Keratinocyte (primary cell): ENCODE data around the gene DPEP2. TPM values are rescaled to one million over a fixed set of nuclear protein-coding genes. Genes with fewer than 3 reads are reported as not detected.

Experiments
- DNase-seq: peaks from one replicate; pipeline ENCODE4 v3.0.0-alpha.2; 2011; ENCODE audit warnings: low read depth, missing footprints, low spot score
- FAIRE-seq: peaks from 2 replicates; lab custom pipeline; 2011; peaks lifted over from hg19 to GRCh38; lab: Jason Lieb, UNC
- H2AFZ ChIP-seq: 2 replicates; pipeline ENCODE4 v1.6.0; 2012; ENCODE audit warnings: low read length, control low read depth, inconsistent platforms; ENCODE audit not compliant: control insufficient read depth
- H3K27ac ChIP-seq: 2 replicates; pipeline ENCODE4 v1.5.1; 2011; ENCODE audit warnings: low read length; ENCODE audit not compliant: control insufficient read depth, insufficient read depth
- H3K27me3 ChIP-seq: 3 replicates; pipeline ENCODE4 v1.6.0; 2011; ENCODE audit warnings: low read length; ENCODE audit not compliant: control insufficient read depth, insufficient read depth; ENCODE audit errors: extremely low read depth
- H3K36me3 ChIP-seq, 2 experiments: 2 replicates in 1 of 2; 3 replicates in 1 of 2; pipeline ENCODE4 v1.5.1; 2011; ENCODE audit warnings: low read length in 2 of 2, mild to moderate bottlenecking in 1 of 2; ENCODE audit not compliant: control insufficient read depth in 2 of 2, insufficient read depth in 2 of 2; ENCODE audit errors: extremely low read depth in 1 of 2
- H3K4me1 ChIP-seq: 3 replicates; pipeline ENCODE4 v1.5.1; 2011; ENCODE audit warnings: low read length; ENCODE audit not compliant: control insufficient read depth, insufficient read depth; ENCODE audit errors: extremely low read depth
- H3K4me2 ChIP-seq: 3 replicates; pipeline ENCODE4 v1.6.0; 2011; ENCODE audit warnings: low read depth, low read length; ENCODE audit not compliant: control insufficient read depth, insufficient read depth; ENCODE audit errors: extremely low read depth
- H3K4me3 ChIP-seq, 3 experiments: fragments of 200-600 bp in 1 of 3; sonication (generic) in 1 of 3; 2 replicates in 2 of 3; 3 replicates in 1 of 3; pipeline ENCODE4 v1.5.1; 2011 to 2016; ENCODE audit warnings: low read length in 3 of 3, mild to moderate bottlenecking in 3 of 3, control low read depth in 2 of 3, inconsistent platforms in 1 of 3, low read depth in 1 of 3, mixed read lengths in 1 of 3, mixed run types in 1 of 3, moderate library complexity in 1 of 3; ENCODE audit not compliant: control insufficient read depth in 2 of 3, insufficient read depth in 2 of 3; ENCODE audit errors: extremely low read depth in 1 of 3
- H3K79me2 ChIP-seq: 2 replicates; pipeline ENCODE4 v1.6.0; 2012; ENCODE audit warnings: low read length; ENCODE audit not compliant: control insufficient read depth, insufficient read depth
- H3K9ac ChIP-seq: 3 replicates; pipeline ENCODE4 v1.6.0; 2011; ENCODE audit warnings: low read length; ENCODE audit not compliant: control insufficient read depth, insufficient read depth; ENCODE audit errors: extremely low read depth
- H3K9me1 ChIP-seq: 3 replicates; pipeline ENCODE4 v1.6.0; 2011; ENCODE audit warnings: low read length; ENCODE audit not compliant: control insufficient read depth, insufficient read depth; ENCODE audit errors: extremely low read depth
- H3K9me3 ChIP-seq: 2 replicates; pipeline ENCODE4 v1.5.1; 2012; ENCODE audit warnings: low read depth, low read length; ENCODE audit not compliant: control insufficient read depth
- H4K20me1 ChIP-seq: 3 replicates; pipeline ENCODE4 v1.6.0; 2011; ENCODE audit warnings: low read length; ENCODE audit not compliant: control insufficient read depth, insufficient read depth; ENCODE audit errors: extremely low read depth
- CTCF ChIP-seq, 3 experiments: IDR thresholded peaks in 1 of 3; conservative IDR thresholded peaks in 1 of 3; optimal IDR thresholded peaks in 1 of 3; 2 replicates in 2 of 3; 3 replicates in 1 of 3; pipeline versions ENCODE3 to v1.5.1; 2011; ENCODE audit warnings: low read length in 3 of 3, mild to moderate bottlenecking in 3 of 3, moderate library complexity in 2 of 3, control low read depth in 1 of 3, inconsistent platforms in 1 of 3; ENCODE audit not compliant: insufficient read depth in 2 of 3; ENCODE audit errors: extremely low read depth in 1 of 3
- EZH2 ChIP-seq: IDR thresholded peaks from one replicate; pipeline ENCODE4 v1.6.1; 2012; ENCODE audit warnings: inconsistent platforms, mild to moderate bottlenecking, low read length, moderate library complexity
- dilution Hi-C: fragments of 300-500 bp; cut with MboI; formaldehyde crosslinking; loops from one replicate; pipeline ENCODE4 v1.7.0; 2020; ENCODE audit warnings: low sequenced_read_pairs; ENCODE audit not compliant: extremely low pct_ligation_motif_present
- polyA plus RNA-seq, 5 experiments: library from polyadenylated mRNA; depleted of rRNA in 3 of 5; stranded (reverse) in 3 of 5; stranded (forward) in 1 of 5; unstranded in 1 of 5; fragments of >200 nt; gene quantifications; 1 replicate in 1 of 5; 2 replicates in 3 of 5; 3 replicates in 1 of 5; pipeline versions ENCODE4 v1.2.1 to v1.2.3, GENCODE V29; 2011 to 2012; ENCODE audit warnings: missing spikeins in 2 of 5, low read depth in 1 of 5, low replicate concordance in 1 of 5

The DPEP2 gene
- polyA plus RNA-seq, 1 donor (not counting 4 experiments of a cell fraction or from before 2014, with no cell fraction given), result not detected

GRCh38 chr16:67941469-67942199 lies 57.6 kb downstream of the DPEP2 start:
- TF ChIP-seq CTCF (optimal IDR thresholded peaks at IDR 0.05 in 1 of 3, IDR thresholded peaks at IDR 0.05 in 1 of 3, conservative IDR thresholded peaks at IDR 0.05 in 1 of 3; ENCODE audit: extremely low read depth in 1 of 3, insufficient read depth in 2 of 3, low read length in 3 of 3) (no peak), EZH2 (no peak)
- no peak overlapping the region for H3K27ac ChIP-seq
- peaks cover 44 to 48% of the 10 kb centered on the region in 2 experiments for H3K36me3 ChIP-seq
- H3K4me1 ChIP-seq, result peaks cover 7% of the 10 kb centered on the region
- FAIRE-seq (no peak), DNase-seq (no peak)
- no peak overlapping the region for H2AFZ ChIP-seq
- peaks cover 3% of the 10 kb centered on the region for H3K9me1 ChIP-seq
- H3K4me3 ChIP-seq, result no peak overlapping the region
- no peak overlapping the region for H3K9ac ChIP-seq
- H3K9me3 ChIP-seq, result no peaks in the 10 kb centered on the region
- peaks cover 3% of the 10 kb centered on the region for H4K20me1 ChIP-seq
- H3K27me3 ChIP-seq, result no peaks in the 10 kb centered on the region
- no peak overlapping the region for H3K4me2 ChIP-seq
- dilution Hi-C loops, result no loop called here
- peaks cover 5% of the 10 kb centered on the region for H3K79me2 ChIP-seq

DNA sequence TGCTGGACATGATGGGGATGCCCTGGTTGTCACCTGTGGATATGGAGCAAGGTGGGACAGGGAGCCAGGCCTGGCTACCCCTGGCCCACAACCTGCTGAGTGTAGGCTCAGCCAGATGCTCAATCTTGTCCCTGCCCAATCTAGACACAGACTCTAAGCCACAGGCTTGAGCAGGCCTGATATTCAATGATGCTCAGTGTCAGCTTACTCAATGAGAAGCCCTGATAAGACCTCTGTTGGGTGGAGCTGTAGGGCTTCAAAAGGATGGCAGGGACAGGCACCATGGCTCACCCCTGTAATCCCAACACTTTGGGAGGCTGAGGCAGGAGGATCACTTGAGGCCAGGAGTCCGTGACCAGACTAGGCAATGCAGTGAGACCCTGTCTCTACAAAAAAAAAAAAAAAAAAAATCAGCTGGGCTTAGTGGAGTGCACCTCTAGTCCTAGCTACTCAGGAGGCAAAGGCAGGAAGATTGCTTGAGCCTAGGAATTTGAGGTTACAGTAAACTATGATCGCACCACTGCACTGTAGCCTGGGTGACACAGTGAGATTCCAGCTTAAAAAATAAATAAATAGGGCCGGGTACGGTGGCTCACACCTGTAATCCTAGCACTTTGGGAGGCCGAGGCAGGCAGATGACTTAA lies 58.7 kb downstream of the DPEP2 start:
- H3K4me3 ChIP-seq, result no peak overlapping the region
- H3K9me3 ChIP-seq, result no peaks in the 10 kb centered on the region
- H3K27me3 ChIP-seq, result no peaks in the 10 kb centered on the region
- H3K9me1 ChIP-seq, result peaks cover 3% of the 10 kb centered on the region
- dilution Hi-C loops, result no loop called here
- H3K27ac ChIP-seq, result no peak overlapping the region
- peaks cover 3% of the 10 kb centered on the region for H4K20me1 ChIP-seq
- TF ChIP-seq CTCF (optimal IDR thresholded peaks at IDR 0.05 in 1 of 3, IDR thresholded peaks at IDR 0.05 in 1 of 3, conservative IDR thresholded peaks at IDR 0.05 in 1 of 3; ENCODE audit: extremely low read depth in 1 of 3, insufficient read depth in 2 of 3, low read length in 3 of 3) (no peak), EZH2 (no peak)
- no peak overlapping the region for H3K4me2 ChIP-seq
- no peak for FAIRE-seq
- H3K4me1 ChIP-seq, result peaks cover 7% of the 10 kb centered on the region
- H2AFZ ChIP-seq, result no peak overlapping the region
- H3K36me3 ChIP-seq, result peaks cover 33 to 42% of the 10 kb centered on the region in 2 experiments
- H3K9ac ChIP-seq, result no peak overlapping the region
- H3K79me2 ChIP-seq, result peaks cover 8% of the 10 kb centered on the region
- no peak for DNase-seq
